Neural progenitor cell (in vitro differentiated cells): ENCODE measurements around the gene PRSS3.

Experiments used
- EZH2 ChIP-seq: fragments of 200-600 bp; sonication (generic); IDR thresholded peaks from 2 replicates; pipeline ENCODE4 v1.6.1; 2017; ENCODE audit warnings: antibody characterized with exemption, mild to moderate bottlenecking, moderate library complexity
- TF ChIP-seq, protein P1 (sequence below): fragments of 200-600 bp; sonication (generic); IDR thresholded peaks from 2 replicates; pipeline ENCODE4 v1.5.1; 2017; ENCODE audit warnings: antibody characterized with exemption, mild to moderate bottlenecking

DNA sequence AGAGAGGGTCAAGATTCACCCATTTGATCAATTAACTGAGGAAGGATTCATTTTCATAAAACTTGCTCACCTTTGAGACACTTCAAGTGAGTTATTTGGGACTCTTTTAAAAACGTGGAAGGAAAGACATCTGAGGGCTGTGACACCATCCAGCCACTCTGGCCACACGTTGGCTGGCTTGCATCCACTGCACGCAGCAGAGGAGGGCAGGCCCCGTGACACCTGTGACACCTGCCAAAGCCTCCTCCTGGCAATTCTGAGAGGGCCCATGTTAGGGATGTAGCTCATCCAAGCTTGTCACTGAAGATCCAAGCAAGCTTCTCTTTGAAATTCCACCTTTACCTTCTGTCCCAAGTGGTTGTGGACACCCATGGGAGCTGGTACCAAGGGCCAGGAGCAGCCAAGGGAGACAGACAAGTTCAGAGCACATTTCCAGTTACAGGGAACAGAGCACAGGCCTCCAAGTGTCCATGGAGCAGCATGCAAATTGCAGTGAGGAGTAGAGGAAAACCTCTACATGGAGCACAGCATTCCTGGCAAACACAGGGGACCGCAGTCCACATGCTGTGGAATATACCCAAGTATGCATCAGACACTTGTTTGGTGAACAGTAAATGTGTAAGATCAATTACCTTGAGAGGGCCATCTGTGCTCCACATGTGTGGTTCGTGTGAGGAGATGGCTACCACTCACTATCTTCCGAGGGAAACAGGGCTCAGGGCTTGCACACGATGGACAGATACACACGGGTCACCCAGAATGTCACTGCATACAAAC, 4.8 kb downstream of the PRSS3 start:
- TF ChIP-seq, protein P1, sequence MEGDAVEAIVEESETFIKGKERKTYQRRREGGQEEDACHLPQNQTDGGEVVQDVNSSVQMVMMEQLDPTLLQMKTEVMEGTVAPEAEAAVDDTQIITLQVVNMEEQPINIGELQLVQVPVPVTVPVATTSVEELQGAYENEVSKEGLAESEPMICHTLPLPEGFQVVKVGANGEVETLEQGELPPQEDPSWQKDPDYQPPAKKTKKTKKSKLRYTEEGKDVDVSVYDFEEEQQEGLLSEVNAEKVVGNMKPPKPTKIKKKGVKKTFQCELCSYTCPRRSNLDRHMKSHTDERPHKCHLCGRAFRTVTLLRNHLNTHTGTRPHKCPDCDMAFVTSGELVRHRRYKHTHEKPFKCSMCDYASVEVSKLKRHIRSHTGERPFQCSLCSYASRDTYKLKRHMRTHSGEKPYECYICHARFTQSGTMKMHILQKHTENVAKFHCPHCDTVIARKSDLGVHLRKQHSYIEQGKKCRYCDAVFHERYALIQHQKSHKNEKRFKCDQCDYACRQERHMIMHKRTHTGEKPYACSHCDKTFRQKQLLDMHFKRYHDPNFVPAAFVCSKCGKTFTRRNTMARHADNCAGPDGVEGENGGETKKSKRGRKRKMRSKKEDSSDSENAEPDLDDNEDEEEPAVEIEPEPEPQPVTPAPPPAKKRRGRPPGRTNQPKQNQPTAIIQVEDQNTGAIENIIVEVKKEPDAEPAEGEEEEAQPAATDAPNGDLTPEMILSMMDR: no peak
- TF ChIP-seq EZH2: no peak
